IPS DF 4.7 (cell line): ENCODE results near the gene SPTBN1.

ENCODE experiments used
- DNase-seq: peaks from one replicate; pipeline ENCODE4 v3.0.0-alpha.2; 2013; ENCODE audit warnings: low spot score; ENCODE audit errors: extremely low read depth

Gene SPTBN1

GRCh38 chr2:54589340-54590215 lies 133.5 kb downstream of the SPTBN1 start:
- no peak for DNase-seq

GRCh38 chr2:54590216-54591120 lies 134.3 kb downstream of the SPTBN1 start:
- DNase-seq, result no peak

GRCh38 chr2:54591551-54591950 lies 135.4 kb downstream of the SPTBN1 start:
- DNase-seq, result no peak

- no peak for DNase-seq
Observed at GRCh38 chr2:54593249-54593648, 137.1 kb downstream of the SPTBN1 start.

DNA sequence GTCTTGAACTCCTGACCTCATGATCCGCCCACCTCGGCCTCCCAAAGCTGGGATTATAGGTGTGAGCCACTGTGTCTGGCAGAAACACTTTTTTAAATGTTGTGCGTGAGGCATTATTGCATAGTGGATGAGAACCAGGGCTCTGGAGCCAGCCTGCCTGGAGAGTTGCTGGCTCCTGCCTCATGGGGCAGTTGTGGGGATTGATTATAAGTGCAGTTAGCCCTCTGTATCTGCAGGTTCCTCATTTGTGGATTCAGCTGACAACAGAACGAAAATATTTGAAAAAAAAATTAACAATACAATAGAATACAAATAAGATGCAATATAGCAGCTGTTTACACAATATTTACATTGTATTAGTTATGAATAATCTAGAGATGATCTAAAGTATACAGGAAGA lies 137.9 kb downstream of the SPTBN1 start:
- no peak for DNase-seq

DNA sequence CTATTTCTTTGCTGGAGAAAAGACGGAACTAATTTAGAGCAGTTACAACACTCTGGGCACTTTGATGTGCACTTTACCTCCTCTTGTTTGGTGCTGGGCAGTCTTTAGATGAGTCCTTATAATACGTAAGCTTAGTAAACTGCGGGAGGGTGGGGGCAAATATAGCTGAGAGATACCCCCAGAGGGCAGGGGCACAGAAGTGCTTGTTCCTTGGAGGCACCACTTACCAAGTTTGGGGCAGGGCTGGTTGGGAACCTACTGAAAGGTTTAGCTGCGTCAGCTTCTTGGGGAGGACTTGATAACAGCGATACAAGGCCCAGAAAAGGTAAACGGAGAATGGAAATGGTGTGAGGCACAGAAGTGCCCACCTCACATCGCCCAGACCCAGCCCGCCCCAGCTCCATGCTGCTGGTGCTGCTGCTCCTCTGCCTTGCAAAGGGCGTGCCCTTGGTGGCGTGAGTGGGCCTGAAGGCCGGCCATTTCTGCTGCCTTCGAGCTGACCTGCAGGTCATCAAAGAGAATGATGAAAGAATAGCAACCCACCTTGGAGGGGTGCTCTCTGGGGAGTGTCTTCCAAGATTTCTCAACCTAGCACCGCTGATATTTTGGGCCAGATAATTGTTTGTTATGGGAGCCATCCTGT lies 139.2 kb downstream of the SPTBN1 start:
- no peak for DNase-seq

DNA sequence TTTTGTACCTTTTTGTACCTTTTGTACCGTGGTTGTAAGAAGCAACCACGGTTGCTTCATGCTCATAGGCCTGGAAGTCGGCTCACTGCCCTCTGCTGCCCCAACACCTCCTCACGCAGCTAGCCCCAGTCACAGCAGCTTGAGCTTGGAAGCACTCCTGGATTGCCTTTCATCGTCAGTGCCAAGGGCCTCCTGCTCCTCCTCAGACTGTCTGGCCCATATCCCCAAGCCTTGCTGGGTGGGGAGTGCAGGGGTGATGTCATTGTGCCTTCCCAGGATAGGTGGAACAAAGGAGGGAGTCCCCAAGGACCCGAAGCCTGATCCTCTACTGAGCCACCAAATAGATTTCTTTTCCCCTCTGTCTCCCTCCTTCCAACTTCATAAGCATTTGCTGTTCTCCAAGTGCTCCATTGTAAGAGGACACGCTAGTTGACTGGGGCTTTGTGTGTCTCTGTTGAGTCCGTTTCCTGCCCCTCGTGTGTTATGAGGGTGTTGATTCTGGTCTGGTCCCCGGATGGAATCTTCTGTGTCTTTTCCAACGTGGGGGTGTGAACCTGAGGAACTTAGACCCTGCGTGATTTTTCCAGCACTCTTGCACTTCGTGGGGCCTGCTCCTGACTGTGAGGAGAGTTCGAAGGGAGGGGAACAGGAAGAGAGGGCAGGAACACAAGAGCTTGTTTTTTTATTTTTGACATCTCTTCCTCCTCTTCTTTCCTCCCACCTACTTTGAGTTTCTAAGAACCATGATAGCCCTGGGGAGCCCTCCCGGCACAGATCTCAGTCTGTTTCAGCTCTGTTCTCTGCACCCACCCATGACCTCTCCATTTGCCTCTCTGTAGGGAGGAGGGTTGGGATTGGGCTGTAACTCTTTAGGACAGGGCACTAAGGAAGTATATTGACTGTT lies 140.1 kb downstream of the SPTBN1 start:
- no peak for DNase-seq

DNA sequence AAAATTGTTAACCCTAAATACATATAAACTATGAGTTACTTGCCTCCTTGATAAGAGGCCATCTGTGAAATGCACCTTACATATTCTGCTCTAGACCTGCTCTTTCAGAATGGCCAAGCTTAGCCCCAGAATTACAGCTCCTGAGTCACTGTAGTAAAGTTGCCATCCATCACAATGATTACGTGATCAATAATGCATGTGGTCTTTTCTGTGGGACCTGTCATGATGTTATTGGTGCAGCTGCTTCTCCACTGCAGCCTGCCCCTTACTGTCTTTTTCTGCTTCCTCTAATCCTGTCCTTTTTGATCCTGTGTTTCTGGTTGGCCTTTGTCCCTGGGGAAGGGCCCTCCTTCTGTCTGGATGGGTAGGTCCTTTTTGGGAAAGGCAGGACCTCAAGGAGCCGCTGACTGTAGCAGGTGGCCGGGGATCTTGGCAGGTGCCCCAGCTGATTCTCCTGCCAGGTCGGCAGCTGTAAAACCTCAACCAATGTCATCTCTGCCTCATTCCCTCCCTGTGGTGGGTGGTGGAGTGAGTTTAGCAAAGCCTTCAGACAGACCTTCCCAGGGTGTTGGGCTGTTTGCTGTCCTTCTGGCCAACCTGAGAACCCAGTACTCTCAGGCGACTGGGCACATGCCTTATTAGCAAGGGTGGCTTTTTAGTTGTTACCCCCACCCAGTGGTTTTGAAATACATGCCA lies 141.2 kb downstream of the SPTBN1 start:
- no peak for DNase-seq

GRCh38 chr2:54598347-54599325 lies 142.5 kb downstream of the SPTBN1 start:
- DNase-seq, result no peak

DNA sequence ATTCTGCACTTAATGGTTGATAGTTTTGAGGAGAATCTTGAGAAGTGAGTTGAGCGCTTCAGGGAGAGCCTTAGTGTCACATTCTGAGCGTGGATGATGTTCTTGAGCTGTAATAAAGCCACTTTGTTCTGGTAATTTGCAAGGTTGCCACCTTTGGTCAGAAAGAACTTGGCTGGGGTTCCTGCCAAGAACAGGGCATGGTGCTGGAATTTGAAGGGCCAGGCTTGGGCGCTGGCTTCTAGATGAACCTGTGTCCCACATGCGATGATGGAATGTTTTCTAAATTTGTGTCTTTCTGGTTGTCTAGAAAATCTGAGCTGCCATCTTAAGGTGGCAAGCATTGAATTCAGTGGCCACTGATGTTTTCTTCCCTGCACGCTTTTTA lies 143.2 kb downstream of the SPTBN1 start:
- no peak for DNase-seq

GRCh38 chr2:54599914-54600313 lies 143.8 kb downstream of the SPTBN1 start:
- no peak for DNase-seq

DNA sequence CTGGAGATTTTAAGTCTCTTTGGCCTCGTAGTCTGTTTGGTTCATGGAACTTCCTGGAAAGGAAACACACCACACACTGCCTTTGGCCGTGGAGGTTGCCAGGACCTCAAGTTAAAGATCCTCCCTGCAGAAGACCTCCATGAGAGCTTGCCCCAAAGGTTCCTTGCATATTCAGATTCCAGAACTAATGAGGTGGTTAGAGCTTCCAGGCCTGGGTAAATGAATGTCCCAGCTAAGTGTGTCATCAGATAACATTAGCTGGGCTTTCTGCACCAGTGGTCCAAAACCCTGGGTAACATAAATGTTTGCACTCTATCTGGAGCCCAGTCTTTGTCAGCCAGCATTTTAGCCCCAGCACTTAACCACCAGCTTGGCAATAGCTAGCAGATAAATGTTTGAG lies 145.2 kb downstream of the SPTBN1 start:
- DNase-seq, result no peak

DNA sequence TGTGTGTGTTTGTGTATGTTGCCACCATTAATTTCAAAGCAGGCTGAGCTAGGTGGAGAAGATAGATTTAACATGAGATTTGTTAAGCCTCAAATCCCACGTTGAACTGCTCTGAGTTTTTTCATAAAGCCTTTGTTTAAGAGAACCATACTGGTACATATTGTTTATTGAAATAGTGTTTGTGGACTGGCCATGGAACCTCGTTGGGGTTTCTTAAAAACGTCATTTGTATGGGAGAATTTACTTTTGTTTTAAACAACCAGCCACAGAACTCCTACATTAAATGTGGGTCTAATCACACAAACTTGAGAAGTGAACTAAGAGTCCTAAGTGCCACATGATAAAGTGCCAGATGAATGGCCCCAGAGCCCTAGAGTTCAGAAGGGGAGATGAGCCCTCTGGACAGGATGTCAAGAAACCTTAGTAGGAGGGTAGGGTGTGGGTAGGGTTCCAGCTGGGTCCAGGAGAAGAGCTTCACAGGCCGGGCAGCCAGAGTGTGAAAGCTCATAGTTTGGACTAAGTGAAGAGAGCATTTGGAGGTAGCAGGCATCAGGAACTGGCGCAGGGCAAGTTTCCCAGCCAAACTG lies 146.7 kb downstream of the SPTBN1 start:
- DNase-seq, result no peak

GRCh38 chr2:54603357-54603756 lies 147.2 kb downstream of the SPTBN1 start:
- no peak for DNase-seq

DNA sequence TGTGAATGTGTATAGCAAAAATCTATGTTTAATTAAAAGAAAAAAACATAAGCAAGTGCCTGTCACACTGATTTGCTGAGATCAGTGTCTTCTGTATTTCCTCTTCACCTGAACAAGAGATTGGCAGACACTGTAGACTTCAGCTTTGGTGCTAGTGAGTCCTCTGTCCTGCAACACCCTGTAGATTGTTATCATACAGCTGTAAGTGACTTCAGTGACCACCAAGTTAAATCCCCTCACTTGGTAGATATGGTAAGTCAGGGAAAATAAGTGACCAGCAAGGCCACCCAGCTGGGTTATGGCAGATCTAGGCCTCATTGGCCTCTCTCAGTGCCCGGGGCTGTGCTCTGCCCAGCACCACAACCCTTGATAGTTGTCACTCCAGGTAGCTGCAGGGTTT lies 147.7 kb downstream of the SPTBN1 start:
- DNase-seq, result no peak

DNA sequence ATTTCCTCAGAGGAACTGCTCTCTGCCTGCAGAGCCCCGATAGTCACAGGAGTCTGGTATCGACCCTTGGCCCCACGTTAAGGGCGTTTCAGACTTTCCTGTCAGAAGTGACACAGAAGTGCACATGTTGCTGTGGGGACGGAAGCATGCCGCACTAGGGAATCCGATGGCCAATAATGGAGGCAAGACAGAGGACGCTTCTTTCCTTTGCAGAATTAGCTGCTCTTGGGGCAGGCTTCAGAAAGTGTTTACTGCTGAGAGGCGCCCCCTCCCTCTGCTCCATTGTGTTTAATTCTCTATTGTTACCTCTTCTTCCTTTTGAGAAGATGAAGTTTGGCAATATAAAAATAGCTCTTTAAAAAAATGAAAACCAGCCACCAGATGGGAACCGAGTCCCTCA lies 148.7 kb downstream of the SPTBN1 start:
- DNase-seq, result no peak

GRCh38 chr2:54605836-54606235 lies 149.7 kb downstream of the SPTBN1 start:
- DNase-seq, result no peak

- no peak for DNase-seq
Observed at GRCh38 chr2:54606393-54606958, 150.3 kb downstream of the SPTBN1 start.
